Heart right ventricle (tissue), 16 donors: Measurements from ENCODE around the gene PPP2R5E. TPM values are rescaled to one million over a fixed set of nuclear protein-coding genes. Genes with fewer than 3 reads are reported as not detected.

ENCODE experiments used
- ATAC-seq, 8 donors: fragments of 200-7000 bp; cut with Tn5 transposase; one replicate each; pipeline ENCODE4 v1.9.1; 2020; ENCODE audit warnings: mild to moderate bottlenecking in 8 of 8, moderate library complexity in 8 of 8, moderate number of reproducible peaks in 1 of 8
- DNase-seq, 2 donors: peaks; one replicate each; pipeline ENCODE4 v3.0.0-alpha.2; 2020
- H3K27ac ChIP-seq, 10 donors: fragments of 200-600 bp; sonication (generic) in 2 of 10; one replicate each; pipeline versions ENCODE4 v1.5.0 to v1.8.0; 2020 to 2022; ENCODE audit warnings: mild to moderate bottlenecking in 3 of 10
- H3K27me3 ChIP-seq, 7 donors: fragments of 200-600 bp; one replicate each; pipeline ENCODE4 v1.8.0; 2021 to 2022; ENCODE audit warnings: mild to moderate bottlenecking in 2 of 7
- H3K36me3 ChIP-seq, 9 donors: fragments of 200-600 bp; sonication (generic) in 1 of 9; one replicate each; pipeline versions ENCODE4 v1.5.0 to v1.8.0; 2020 to 2022; ENCODE audit warnings: mild to moderate bottlenecking in 2 of 9
- H3K4me1 ChIP-seq, 9 donors: fragments of 200-600 bp; sonication (generic) in 1 of 9; one replicate each; pipeline versions ENCODE4 v1.5.0 to v1.8.0; 2020 to 2022; ENCODE audit warnings: mild to moderate bottlenecking in 4 of 9
- H3K4me3 ChIP-seq, 10 donors: fragments of 200-600 bp; sonication (generic) in 2 of 10; one replicate each; pipeline versions ENCODE4 v1.5.0 to v1.8.0; 2020 to 2022; ENCODE audit warnings: mild to moderate bottlenecking in 7 of 10, moderate library complexity in 2 of 10
- H3K9me3 ChIP-seq, 11 donors: fragments of 200-600 bp in 10 of 11; sonication (generic) in 2 of 11; one replicate each; pipeline versions ENCODE4 v1.5.0 to v1.8.0; 2013 to 2022; ENCODE audit warnings: mild to moderate bottlenecking in 2 of 11, control low read depth in 1 of 11, moderate library complexity in 1 of 11
- WGBS, 2 donors: extraction: QIAGEN DNeasy Blood & Tissue Kit; methylation state at CpG; one replicate each; pipeline ENCODE4 v1.1.7; 2013; ENCODE audit warnings: inconsistent platforms in 1 of 2; 5-methylcytosine and 5-hydroxymethylcytosine counted together
- intact Hi-C, 10 donors: fragments of 100-400 bp; cut with DNase I; formaldehyde crosslinking; loops; one replicate each; pipeline versions ENCODE4 v1.11.1 to v1.14.2; 2022
- polyA plus RNA-seq, 2 donors: library from polyadenylated mRNA; stranded (reverse); fragments of 200-250 nt; gene quantifications; one replicate each; pipeline ENCODE4 v1.2.3, GENCODE V29; 2013
- total RNA-seq, 10 donors: library from RNA; stranded (reverse); fragmentation: NEBNext Ultra II Directional in 3 of 10; extraction: Animal tissue kit (Norgen Biotek cat#: 25700) in 3 of 10; gene quantifications; one replicate each; pipeline versions ENCODE4 v1.2.1 to v1.2.4, GENCODE V29; 2021 to 2023
- TF ChIP-seq, protein P1 (sequence below), 9 donors: fragments of 200-600 bp; sonication (generic) in 2 of 9; IDR thresholded peaks; one replicate each; pipeline versions ENCODE4 v1.5.0 to v1.8.0; 2021 to 2022; ENCODE audit warnings: antibody characterized with exemption in 9 of 9, mild to moderate bottlenecking in 5 of 9, moderate library complexity in 1 of 9
- donor health status: Arrhythmogenic right ventricular cardiomyopathy.
- donor health status: ischemic (EF 13 %, LVEDD 7.1; RV severe dilation, severe dysfunction).
- donor health status: healthy with polysubstance abuse.
- donor health status: DM: no; HTN: yes; CAD: no.
- donor health status: DM: no; HTN: no; CAD: no.
- donor health status: ischemic (EF 25% LVEDD 6.9; RV normal size, moderate dysfunction).
- donor health status: ischemic (EF 25% LVEDD 5.7; RV mildly dilated, moderate dysfunction).
- donor health status: healthy.
- donor health status: DM: yes; HTN: yes; CAD: no.
- donor health status: Ischemic cardiomyopathy.
- donor health status: ischemic (EF 35%, LVEDD 5.7; RV mildly dilated, moderate dysfunction).
- donor health status: nonischemic (EF 11% LVEDD 7.7; RV severe dilation, severe dysfunction).
- donor health status: DM: yes; HTN: yes; CAD: no.
- donor health status: PGD.
- donor health status: ischemic (EF 29% LVEDD 5.4; RV normal size, mild dysfunction).
- donor health status: nonischemic (EF 23%, LVEDD 6.1; RV moderate dilation, normal function).

PPP2R5E gene
- total and polyA plus RNA-seq, 12 donors = 6.1 to 44.4 (median 36.4) TPM

GRCh38 chr14:63545431-63545830 lies 2.3 kb upstream of the PPP2R5E start:
- peaks cover 0 to 32% (median 22%) of the 10 kb centered on the region in 9 donors for H3K4me1 ChIP-seq
- no peak for DNase-seq
- no peaks in the 10 kb centered on the region for H3K9me3 ChIP-seq
- peaks cover 0 to 1% (median 0%) of the 10 kb centered on the region in 9 donors for H3K36me3 ChIP-seq
- intact Hi-C loops = loop anchor here in 7 of 10 donors (2.0 to 10.0 kb wide), 6 partner anchors 89 to 158 kb away; no protein-coding TSS in a partner anchor
- TF ChIP-seq, protein P1, sequence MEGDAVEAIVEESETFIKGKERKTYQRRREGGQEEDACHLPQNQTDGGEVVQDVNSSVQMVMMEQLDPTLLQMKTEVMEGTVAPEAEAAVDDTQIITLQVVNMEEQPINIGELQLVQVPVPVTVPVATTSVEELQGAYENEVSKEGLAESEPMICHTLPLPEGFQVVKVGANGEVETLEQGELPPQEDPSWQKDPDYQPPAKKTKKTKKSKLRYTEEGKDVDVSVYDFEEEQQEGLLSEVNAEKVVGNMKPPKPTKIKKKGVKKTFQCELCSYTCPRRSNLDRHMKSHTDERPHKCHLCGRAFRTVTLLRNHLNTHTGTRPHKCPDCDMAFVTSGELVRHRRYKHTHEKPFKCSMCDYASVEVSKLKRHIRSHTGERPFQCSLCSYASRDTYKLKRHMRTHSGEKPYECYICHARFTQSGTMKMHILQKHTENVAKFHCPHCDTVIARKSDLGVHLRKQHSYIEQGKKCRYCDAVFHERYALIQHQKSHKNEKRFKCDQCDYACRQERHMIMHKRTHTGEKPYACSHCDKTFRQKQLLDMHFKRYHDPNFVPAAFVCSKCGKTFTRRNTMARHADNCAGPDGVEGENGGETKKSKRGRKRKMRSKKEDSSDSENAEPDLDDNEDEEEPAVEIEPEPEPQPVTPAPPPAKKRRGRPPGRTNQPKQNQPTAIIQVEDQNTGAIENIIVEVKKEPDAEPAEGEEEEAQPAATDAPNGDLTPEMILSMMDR (IDR thresholded peaks at IDR 0.05) = no peak
- no peak overlapping the region for H3K27ac ChIP-seq
- no peak overlapping the region for H3K4me3 ChIP-seq
- ATAC-seq = no peak
- 92 to 98% methylated on average over 3 of the region's 3 CpGs for WGBS, 2 donors
- no peaks in the 10 kb centered on the region for H3K27me3 ChIP-seq

DNA sequence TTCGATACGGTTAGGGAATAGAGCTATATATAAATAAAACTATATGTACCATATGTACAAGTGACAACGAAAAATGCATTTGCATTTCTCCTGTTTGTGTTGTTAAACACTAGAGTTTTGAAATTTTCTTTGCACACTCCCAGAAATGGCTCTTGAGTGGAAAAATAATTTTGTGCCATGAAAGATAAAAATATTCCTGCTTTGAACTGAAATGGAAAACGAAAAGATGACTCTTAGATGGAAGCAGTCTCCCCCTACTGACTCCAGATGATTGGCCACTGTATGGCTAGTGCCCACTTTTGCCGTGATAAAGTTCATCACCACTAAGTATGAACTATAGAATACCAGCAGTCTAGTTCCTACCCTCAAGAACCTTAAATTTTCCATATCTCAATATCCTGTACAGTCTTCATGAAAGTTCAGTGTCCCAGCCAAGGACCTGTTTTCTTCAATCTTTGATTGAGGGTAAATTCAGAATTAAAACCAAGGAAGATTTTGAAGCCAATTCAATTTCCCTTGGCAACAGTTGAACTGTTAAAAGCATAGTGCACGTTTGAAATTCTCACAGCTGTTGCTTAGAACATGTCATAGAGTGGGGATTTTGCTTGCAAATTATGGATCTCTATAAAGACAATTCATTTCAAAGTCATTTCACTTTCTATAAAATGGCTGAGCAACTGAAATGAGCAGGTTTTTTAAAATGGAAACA lies 1.6 kb upstream of the PPP2R5E start:
- 11 to 16% methylated on average over 6 of the region's 6 CpGs for WGBS, 2 donors
- peak overlapping the region in 9 of 10 donors; percentile 77 to 99 (median 94) for H3K4me3 ChIP-seq

GRCh38 chr14:63543826-63544406 lies 739 bp upstream of the PPP2R5E start:
- no peak for DNase-seq
- peak overlapping the region; percentile 41 to 96 (median 92) for H3K27ac ChIP-seq
- H3K4me1 ChIP-seq = peaks cover 0 to 32% (median 22%) of the 10 kb centered on the region in 9 donors
- peaks cover 0 to 17% (median 6%) of the 10 kb centered on the region in 9 donors for H3K36me3 ChIP-seq
- no peaks in the 10 kb centered on the region for H3K27me3 ChIP-seq
- TF ChIP-seq, protein P1 (IDR thresholded peaks at IDR 0.05) = no peak
- no peaks in the 10 kb centered on the region for H3K9me3 ChIP-seq
- WGBS, 2 donors = 0 to 1% methylated on average over 22 of the region's 22 CpGs
- peak in 1 of 8 donors; percentile 10 for ATAC-seq
- intact Hi-C loops = loop anchor here in 9 of 10 donors (1.0 to 10.0 kb wide), 11 partner anchors 47 to 157 kb away; partner anchors contain the start of gene WDR89 (in 4 of the 9)
- peak overlapping the region; percentile 77 to 99 (median 92) for H3K4me3 ChIP-seq

More for the DNA sequence above, 1.6 kb upstream of the PPP2R5E start:
- intact Hi-C loops = loop anchor here (2.0 to 10.0 kb wide), 10 partner anchors 47 to 157 kb away; partner anchors contain the start of gene WDR89 (in 4 of the 10)
- Histone ChIP-seq H3K27ac (no peak overlapping the region), H3K27me3 (no peaks in the 10 kb centered on the region), H3K36me3 (peaks cover 0 to 8% (median 0%) of the 10 kb centered on the region in 9 donors), H3K9me3 (no peaks in the 10 kb centered on the region), H3K4me1 (peaks cover 0 to 32% (median 22%) of the 10 kb centered on the region in 9 donors)
- no peak for ATAC-seq
- no peak for DNase-seq
- TF ChIP-seq, protein P1 (IDR thresholded peaks at IDR 0.05) = peak in 8 of 9 donors; percentile 16 to 69 (median 52)

GRCh38 chr14:63542231-63542999 lies 762 bp downstream of the PPP2R5E start:
- 0 to 1% methylated on average over 27 to 46 of the region's 46 CpGs for WGBS, 2 donors
- TF ChIP-seq, protein P1 (IDR thresholded peaks at IDR 0.05) = no peak
- Histone ChIP-seq H3K4me3 (peak overlapping the region; percentile 77 to 99 (median 88)), H3K9me3 (no peaks in the 10 kb centered on the region), H3K36me3 (peaks cover 0 to 32% (median 14%) of the 10 kb centered on the region in 9 donors), H3K27ac (peak overlapping the region; percentile 81 to 96 (median 92)), H3K27me3 (no peaks in the 10 kb centered on the region), H3K4me1 (peaks cover 0 to 32% (median 22%) of the 10 kb centered on the region in 9 donors)
- intact Hi-C loops = loop anchor here in 9 of 10 donors (2.0 to 10.0 kb wide), 10 partner anchors 45 to 155 kb away; partner anchors contain the start of gene WDR89 (in 4 of the 9)
- ATAC-seq (peak; percentile 0 to 66 (median 18)), DNase-seq (peak in 1 of 2 donors; percentile 26)
